Osteocyte (in vitro differentiated cells): Measurements from ENCODE around the gene YTHDC2. TPM values are rescaled to one million over a fixed set of nuclear protein-coding genes. Genes with fewer than 3 reads are reported as not detected.

Experiments used
- DNase-seq: peaks from one replicate; pipeline ENCODE4 v3.0.0; 2021; ENCODE audit warnings: mixed read lengths; ENCODE audit not compliant: unreplicated experiment; ENCODE audit errors: extremely low spot score
- H3K27ac Mint-ChIP-seq: one replicate; pipeline ENCODE4 v1.8.0; 2021; ENCODE audit warnings: mild to moderate bottlenecking, mixed read lengths; ENCODE audit not compliant: unreplicated experiment
- H3K27me3 Mint-ChIP-seq: one replicate; pipeline ENCODE4 v1.8.0; 2021; ENCODE audit warnings: mixed read lengths; ENCODE audit not compliant: unreplicated experiment
- H3K36me3 Mint-ChIP-seq: one replicate; pipeline ENCODE4 v1.8.0; 2021; ENCODE audit warnings: mixed read lengths; ENCODE audit not compliant: unreplicated experiment
- H3K4me1 Mint-ChIP-seq: one replicate; pipeline ENCODE4 v1.8.0; 2021; ENCODE audit warnings: mixed read lengths; ENCODE audit not compliant: unreplicated experiment
- H3K4me3 Mint-ChIP-seq: one replicate; pipeline ENCODE4 v1.8.0; 2021; ENCODE audit warnings: mild to moderate bottlenecking, moderate library complexity, mixed read lengths; ENCODE audit not compliant: unreplicated experiment
- H3K9me3 Mint-ChIP-seq: one replicate; pipeline ENCODE4 v1.8.0; 2021; ENCODE audit warnings: mixed read lengths; ENCODE audit not compliant: unreplicated experiment
- total RNA-seq: library from RNA; stranded (reverse); gene quantifications from 2 replicates; pipeline ENCODE4 v1.2.1, GENCODE V29; 2021
- TF ChIP-seq, protein P1 (sequence below): fragments of 200-600 bp; sonication (generic); IDR thresholded peaks from 2 replicates; pipeline ENCODE4 v1.5.0; 2021; ENCODE audit warnings: antibody characterized with exemption, mild to moderate bottlenecking, moderate library complexity

YTHDC2 gene
- total RNA-seq, 1 donor from 2014 or later: 22.7 TPM

DNA sequence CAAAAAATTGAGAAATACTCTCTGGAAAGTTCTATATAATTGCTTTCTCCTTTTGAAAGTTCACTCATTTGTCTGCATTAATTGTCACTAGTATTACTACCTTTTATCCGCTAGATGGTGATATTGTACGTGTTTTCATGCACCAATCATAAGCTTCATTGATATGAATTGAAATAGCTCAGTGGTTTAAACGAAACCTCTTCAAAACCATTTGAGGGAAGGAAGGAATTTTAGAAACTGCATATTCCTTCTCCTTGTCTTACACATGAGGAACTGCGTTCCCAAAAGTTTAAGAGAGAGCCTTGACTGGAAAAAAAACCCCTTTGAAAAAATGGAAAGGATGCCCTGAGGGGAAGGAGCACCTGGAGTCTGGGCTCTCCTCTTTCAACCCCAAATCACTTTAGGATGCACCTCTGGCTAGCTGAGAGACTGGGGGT, 98.6 kb downstream of the YTHDC2 start:
- no peak for DNase-seq
- Mint-ChIP-seq H3K27ac (no peak overlapping the region), H3K4me3 (no peak overlapping the region), H3K9me3 (no peaks in the 10 kb centered on the region), H3K27me3 (peaks cover 19% of the 10 kb centered on the region), H3K4me1 (no peaks in the 10 kb centered on the region), H3K36me3 (no peaks in the 10 kb centered on the region)
- TF ChIP-seq, protein P1, sequence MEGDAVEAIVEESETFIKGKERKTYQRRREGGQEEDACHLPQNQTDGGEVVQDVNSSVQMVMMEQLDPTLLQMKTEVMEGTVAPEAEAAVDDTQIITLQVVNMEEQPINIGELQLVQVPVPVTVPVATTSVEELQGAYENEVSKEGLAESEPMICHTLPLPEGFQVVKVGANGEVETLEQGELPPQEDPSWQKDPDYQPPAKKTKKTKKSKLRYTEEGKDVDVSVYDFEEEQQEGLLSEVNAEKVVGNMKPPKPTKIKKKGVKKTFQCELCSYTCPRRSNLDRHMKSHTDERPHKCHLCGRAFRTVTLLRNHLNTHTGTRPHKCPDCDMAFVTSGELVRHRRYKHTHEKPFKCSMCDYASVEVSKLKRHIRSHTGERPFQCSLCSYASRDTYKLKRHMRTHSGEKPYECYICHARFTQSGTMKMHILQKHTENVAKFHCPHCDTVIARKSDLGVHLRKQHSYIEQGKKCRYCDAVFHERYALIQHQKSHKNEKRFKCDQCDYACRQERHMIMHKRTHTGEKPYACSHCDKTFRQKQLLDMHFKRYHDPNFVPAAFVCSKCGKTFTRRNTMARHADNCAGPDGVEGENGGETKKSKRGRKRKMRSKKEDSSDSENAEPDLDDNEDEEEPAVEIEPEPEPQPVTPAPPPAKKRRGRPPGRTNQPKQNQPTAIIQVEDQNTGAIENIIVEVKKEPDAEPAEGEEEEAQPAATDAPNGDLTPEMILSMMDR: peak; percentile 71

DNA sequence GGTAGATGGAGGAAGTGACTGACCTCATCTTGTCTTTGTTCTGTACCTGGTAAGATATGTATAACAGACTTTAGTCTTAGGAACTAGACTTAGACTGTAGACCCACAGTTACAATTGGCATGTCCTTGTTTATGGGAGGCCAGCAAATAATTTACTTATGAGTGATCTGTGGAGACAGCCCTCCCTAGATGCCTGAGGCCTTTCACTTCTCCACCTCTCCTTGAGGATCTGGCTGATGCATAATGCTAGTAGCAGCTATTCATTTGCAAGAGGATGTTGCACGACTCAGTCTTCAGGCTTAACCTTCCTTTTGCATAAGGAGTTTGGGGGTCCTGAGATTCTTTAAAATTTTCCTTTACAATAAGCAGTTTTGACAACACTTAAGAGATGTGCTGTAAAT, 100.7 kb downstream of the YTHDC2 start:
- Mint-ChIP-seq H3K36me3 (no peaks in the 10 kb centered on the region), H3K27ac (no peak overlapping the region), H3K4me1 (no peaks in the 10 kb centered on the region), H3K9me3 (no peaks in the 10 kb centered on the region), H3K27me3 (peaks cover 19% of the 10 kb centered on the region), H3K4me3 (no peak overlapping the region)
- no peak for DNase-seq
- TF ChIP-seq, protein P1: no peak

DNA sequence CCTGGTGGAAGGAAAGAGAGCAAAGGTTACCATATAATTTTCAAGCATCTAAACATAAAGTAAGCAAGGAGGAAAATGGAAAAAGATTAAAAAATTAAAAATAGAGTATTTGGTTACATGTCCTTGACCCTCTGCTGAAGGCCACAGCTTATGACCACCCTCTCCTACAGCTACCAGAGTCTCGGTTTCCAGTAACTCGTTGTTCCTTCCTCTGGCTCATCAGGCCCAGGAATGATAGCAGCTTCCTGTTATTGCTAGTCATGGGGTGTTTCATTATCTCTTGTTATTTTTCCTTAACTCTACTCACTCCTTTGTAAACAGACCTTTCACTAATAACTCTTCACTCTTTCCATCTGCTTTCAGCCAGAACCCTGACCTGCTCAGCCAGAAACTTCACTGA, 102.2 kb downstream of the YTHDC2 start:
- Mint-ChIP-seq H3K4me1 (no peaks in the 10 kb centered on the region), H3K9me3 (no peaks in the 10 kb centered on the region), H3K27me3 (peaks cover 19% of the 10 kb centered on the region), H3K27ac (no peak overlapping the region), H3K36me3 (no peaks in the 10 kb centered on the region), H3K4me3 (no peak overlapping the region)
- no peak for DNase-seq
- TF ChIP-seq, protein P1: no peak

DNA sequence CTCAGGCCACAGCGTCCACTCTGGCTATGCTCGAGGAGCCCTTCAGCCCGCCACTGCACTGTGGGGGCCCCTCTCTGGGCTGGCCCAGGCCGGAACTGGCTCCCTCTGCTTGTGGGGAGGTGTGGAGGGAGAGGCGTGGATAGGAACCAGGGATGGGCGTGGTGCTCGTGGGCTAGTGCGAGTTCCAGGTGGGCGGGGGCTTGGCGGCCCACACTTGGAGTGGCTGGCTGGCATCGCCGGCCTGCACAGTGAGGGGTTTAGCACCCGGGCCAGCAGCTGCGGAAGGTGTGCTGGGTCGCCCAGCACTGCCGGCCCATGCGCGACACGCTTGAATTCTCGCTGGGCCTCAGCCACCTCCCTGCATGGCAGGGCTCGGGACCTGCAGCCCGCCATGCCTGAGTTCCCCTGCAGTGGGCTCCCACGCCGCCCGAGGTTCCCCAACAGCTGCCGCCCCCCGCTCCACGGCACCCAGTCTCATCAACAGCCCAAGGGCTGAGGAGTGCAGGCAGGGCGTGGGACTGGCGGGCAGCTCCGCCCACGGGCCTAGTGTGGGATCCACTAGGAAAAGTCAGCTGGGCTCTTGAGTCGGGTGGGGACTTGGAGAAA, 103.8 kb downstream of the YTHDC2 start:
- TF ChIP-seq, protein P1: no peak
- no peak overlapping the region for H3K27ac Mint-ChIP-seq
- no peaks in the 10 kb centered on the region for H3K9me3 Mint-ChIP-seq
- no peak for DNase-seq
- H3K4me3 Mint-ChIP-seq: no peak overlapping the region
- H3K36me3 Mint-ChIP-seq: no peaks in the 10 kb centered on the region
- no peaks in the 10 kb centered on the region for H3K4me1 Mint-ChIP-seq
- H3K27me3 Mint-ChIP-seq: peaks cover 19% of the 10 kb centered on the region

DNA sequence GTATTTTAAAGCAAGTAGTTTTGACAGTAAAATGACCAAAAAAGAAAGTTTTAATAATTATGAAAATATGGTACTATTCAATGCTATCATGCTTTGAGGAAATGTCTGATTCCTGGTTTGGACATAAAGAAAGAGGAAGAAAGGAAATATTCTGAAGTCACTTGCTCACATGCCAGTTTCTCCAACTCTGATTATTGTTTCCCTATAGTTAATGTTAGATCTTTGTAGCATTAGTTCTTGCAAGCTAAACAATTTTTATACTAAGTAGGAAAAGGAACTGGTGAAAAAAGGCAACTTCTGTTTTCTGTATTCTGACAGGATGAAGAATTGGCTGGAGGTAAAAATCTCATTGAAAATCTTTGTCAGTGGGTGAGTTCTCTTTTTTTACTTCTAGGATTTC, 119.5 kb downstream of the YTHDC2 start:
- no peak overlapping the region for H3K4me3 Mint-ChIP-seq
- no peaks in the 10 kb centered on the region for H3K36me3 Mint-ChIP-seq
- H3K4me1 Mint-ChIP-seq: no peaks in the 10 kb centered on the region
- TF ChIP-seq, protein P1: no peak
- no peak overlapping the region for H3K27ac Mint-ChIP-seq
- peaks cover 3% of the 10 kb centered on the region for H3K9me3 Mint-ChIP-seq
- no peak for DNase-seq
- H3K27me3 Mint-ChIP-seq: peaks cover 41% of the 10 kb centered on the region
